Spinal cord (tissue), 10 donors: ENCODE results near the gene FCHSD1. TPM values are rescaled to one million over a fixed set of nuclear protein-coding genes. Genes with fewer than 3 reads are reported as not detected.
"Not testable (repeated sequence)": the region's sequence is repeated elsewhere in the genome, so short reads cannot be mapped to it uniquely, and the experiment has no call there.

ENCODE experiments used
- DNase-seq, 6 donors: peaks; one replicate each; pipeline versions ENCODE4 v3.0.0 to v3.0.0-alpha.2; 2013 to 2015; ENCODE audit warnings: low spot score in 6 of 6, low read depth in 4 of 6
- H3K27ac ChIP-seq: one replicate; pipeline ENCODE4 v1.5.1; 2013; ENCODE audit warnings: low read depth, low read length, control low read depth
- H3K27me3 ChIP-seq: one replicate; pipeline ENCODE4 v1.6.1; 2013; ENCODE audit warnings: low read length; ENCODE audit not compliant: control insufficient read depth, insufficient read depth
- H3K36me3 ChIP-seq: one replicate; pipeline ENCODE4 v1.6.1; 2013; ENCODE audit warnings: low read length; ENCODE audit not compliant: control insufficient read depth, insufficient read depth
- H3K4me1 ChIP-seq: one replicate; pipeline ENCODE4 v1.6.1; 2013; ENCODE audit warnings: low read length; ENCODE audit not compliant: control insufficient read depth, insufficient read depth
- H3K4me3 ChIP-seq: one replicate; pipeline ENCODE4 v1.5.1; 2013; ENCODE audit warnings: low read depth, low read length, control low read depth
- H3K9me3 ChIP-seq: one replicate; pipeline ENCODE4 v1.6.1; 2013; ENCODE audit warnings: low read length; ENCODE audit not compliant: control insufficient read depth, insufficient read depth
- WGBS: methylation state at CpG from one replicate; pipeline ENCODE4 v1.1.5; 2013; ENCODE audit warnings: missing lambda C conversion rate; ENCODE audit not compliant: insufficient coverage; 5-methylcytosine and 5-hydroxymethylcytosine counted together
- polyA plus RNA-seq, 2 donors: library from polyadenylated mRNA; unstranded; fragments of 120-200 nt; gene quantifications; one replicate each; pipeline ENCODE4 v1.2.1, GENCODE V29; 2013; ENCODE audit not compliant: insufficient read length in 2 of 2
- total RNA-seq, 2 donors: library from RNA; depleted of rRNA in 1 of 2; stranded (reverse); fragments of 120-200 nt in 1 of 2; fragments of >200 nt in 1 of 2; gene quantifications; one replicate each; pipeline versions ENCODE4 v1.2.3 to v1.2.4, GENCODE V29; 2013 to 2014
- donor health status: healthy.

The FCHSD1 gene
- total and polyA plus RNA-seq, 4 donors = 8.1 to 20.0 (median 13.3) TPM

- not testable (repeated sequence) for H3K9me3 ChIP-seq, H3K27me3 ChIP-seq, H3K27ac ChIP-seq, H3K36me3 ChIP-seq, H3K4me1 ChIP-seq, DNase-seq, H3K4me3 ChIP-seq
- WGBS = 96% methylated on average over 4 of the region's 7 CpGs
These were observed 41.3 kb downstream of the FCHSD1 start for GRCh38 chr5:141609921-141610320.

DNA sequence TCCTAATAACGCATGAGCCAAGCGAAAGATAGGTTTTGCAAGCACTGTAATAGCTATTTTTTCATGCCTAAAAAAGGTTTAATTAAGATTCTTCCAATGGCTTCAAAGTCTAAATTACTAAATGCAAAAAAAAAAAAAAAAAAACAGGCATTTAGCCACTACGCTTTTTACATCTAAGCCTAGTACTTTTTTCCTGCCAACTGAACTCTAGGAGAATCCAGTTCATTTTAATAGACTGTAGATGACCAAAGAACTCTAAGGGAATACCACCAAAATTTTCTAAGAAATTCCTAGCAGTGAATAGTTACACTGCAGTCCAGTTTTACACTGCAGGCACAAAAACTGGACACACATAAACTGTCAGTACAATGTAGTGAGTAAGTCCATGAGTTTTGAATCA lies 42.2 kb downstream of the FCHSD1 start:
- no peaks in the 10 kb centered on the region for H3K27me3 ChIP-seq
- no peaks in the 10 kb centered on the region for H3K9me3 ChIP-seq
- no CpG with 5 or more reads among the region's 3 CpGs for WGBS
- H3K27ac ChIP-seq = no peak overlapping the region
- no peak overlapping the region for H3K4me3 ChIP-seq
- no peaks in the 10 kb centered on the region for H3K36me3 ChIP-seq
- H3K4me1 ChIP-seq = no peaks in the 10 kb centered on the region
- no peak for DNase-seq

GRCh38 chr5:141608557-141608956 lies 42.7 kb downstream of the FCHSD1 start:
- Histone ChIP-seq H3K36me3 (no peaks in the 10 kb centered on the region), H3K4me3 (no peak overlapping the region), H3K27me3 (no peaks in the 10 kb centered on the region), H3K4me1 (no peaks in the 10 kb centered on the region), H3K27ac (no peak overlapping the region), H3K9me3 (no peaks in the 10 kb centered on the region)
- WGBS = no CpG with 5 or more reads among the region's 1 CpG
- DNase-seq = no peak

GRCh38 chr5:141608046-141608445 lies 43.2 kb downstream of the FCHSD1 start:
- DNase-seq = no peak
- WGBS = no CpG with 5 or more reads among the region's 2 CpGs
- no peak overlapping the region for H3K27ac ChIP-seq
- H3K4me1 ChIP-seq = no peaks in the 10 kb centered on the region
- no peaks in the 10 kb centered on the region for H3K36me3 ChIP-seq
- no peak overlapping the region for H3K4me3 ChIP-seq
- H3K27me3 ChIP-seq = no peaks in the 10 kb centered on the region
- H3K9me3 ChIP-seq = no peaks in the 10 kb centered on the region

GRCh38 chr5:141605523-141606277 lies 45.5 kb downstream of the FCHSD1 start:
- WGBS = 93% methylated on average over 6 of the region's 6 CpGs
- H3K27me3 ChIP-seq = no peaks in the 10 kb centered on the region
- H3K4me1 ChIP-seq = no peaks in the 10 kb centered on the region
- peak in 1 of 6 donors; percentile 17 for DNase-seq
- no peak overlapping the region for H3K4me3 ChIP-seq
- no peak overlapping the region for H3K27ac ChIP-seq
- H3K9me3 ChIP-seq = no peaks in the 10 kb centered on the region
- H3K36me3 ChIP-seq = no peaks in the 10 kb centered on the region

GRCh38 chr5:141603923-141604717 lies 47.1 kb downstream of the FCHSD1 start:
- Histone ChIP-seq H3K36me3 (no peaks in the 10 kb centered on the region), H3K27ac (peak overlapping the region; percentile 49), H3K4me1 (no peaks in the 10 kb centered on the region), H3K27me3 (no peaks in the 10 kb centered on the region), H3K9me3 (no peaks in the 10 kb centered on the region), H3K4me3 (no peak overlapping the region)
- 92% methylated on average over 3 of the region's 6 CpGs for WGBS
- peak in 1 of 6 donors; percentile 15 for DNase-seq

- no peak for DNase-seq
- no peaks in the 10 kb centered on the region for H3K4me1 ChIP-seq
- no peaks in the 10 kb centered on the region for H3K36me3 ChIP-seq
- no peak overlapping the region for H3K27ac ChIP-seq
- H3K4me3 ChIP-seq = no peak overlapping the region
- no CpG with 5 or more reads among the region's 1 CpG for WGBS
- H3K27me3 ChIP-seq = no peaks in the 10 kb centered on the region
- H3K9me3 ChIP-seq = no peaks in the 10 kb centered on the region
These were observed 48.6 kb downstream of the FCHSD1 start for GRCh38 chr5:141602606-141603005.

DNA sequence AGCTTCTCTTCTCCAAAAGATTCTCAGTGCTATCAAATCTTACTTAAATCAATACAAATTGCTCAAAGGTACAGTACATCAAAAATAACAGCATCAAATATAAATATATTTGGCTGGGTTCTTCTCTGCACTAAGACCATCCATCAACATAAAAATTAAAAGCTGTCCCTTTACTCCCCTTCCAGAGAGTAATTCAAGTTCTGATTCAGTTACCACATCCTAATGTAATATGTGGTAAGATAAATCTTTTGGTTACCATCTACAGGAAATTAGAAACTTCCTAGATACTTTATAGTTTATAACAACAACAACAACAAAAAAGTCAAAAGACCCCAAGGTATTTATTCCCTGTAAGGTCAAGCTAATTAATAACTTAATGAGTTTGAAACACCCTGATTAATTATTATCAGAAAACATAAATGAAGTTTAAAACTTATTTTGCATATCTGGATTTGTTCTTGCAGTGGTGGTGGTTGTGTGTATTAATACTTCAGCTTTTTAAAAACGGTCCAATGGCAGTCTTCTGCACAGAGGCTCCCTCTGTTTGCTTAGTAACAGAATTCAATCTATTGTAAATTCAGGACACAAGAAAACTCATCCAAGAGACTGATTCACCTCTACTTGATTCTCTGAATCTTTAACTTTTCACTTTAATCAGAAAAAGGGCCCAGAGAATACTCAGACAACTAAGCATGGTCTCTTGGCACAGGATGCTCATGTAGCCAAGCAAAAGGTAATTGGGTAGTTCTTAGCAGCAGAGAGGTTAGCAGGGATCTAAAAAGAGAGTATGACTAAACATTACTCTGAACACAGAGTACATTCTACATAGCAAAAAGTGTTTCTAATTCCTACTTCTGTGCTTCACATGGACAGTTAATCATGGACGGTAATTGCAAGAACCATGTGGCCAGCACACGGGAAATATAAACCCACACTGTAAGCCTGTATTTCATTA lies 52.5 kb downstream of the FCHSD1 start:
- DNase-seq = no peak
- H3K4me3 ChIP-seq = no peak overlapping the region
- H3K27ac ChIP-seq = no peak overlapping the region
- no peaks in the 10 kb centered on the region for H3K27me3 ChIP-seq
- no CpG with 5 or more reads among the region's 3 CpGs for WGBS
- no peaks in the 10 kb centered on the region for H3K9me3 ChIP-seq
- peaks cover 4% of the 10 kb centered on the region for H3K36me3 ChIP-seq
- no peaks in the 10 kb centered on the region for H3K4me1 ChIP-seq

DNA sequence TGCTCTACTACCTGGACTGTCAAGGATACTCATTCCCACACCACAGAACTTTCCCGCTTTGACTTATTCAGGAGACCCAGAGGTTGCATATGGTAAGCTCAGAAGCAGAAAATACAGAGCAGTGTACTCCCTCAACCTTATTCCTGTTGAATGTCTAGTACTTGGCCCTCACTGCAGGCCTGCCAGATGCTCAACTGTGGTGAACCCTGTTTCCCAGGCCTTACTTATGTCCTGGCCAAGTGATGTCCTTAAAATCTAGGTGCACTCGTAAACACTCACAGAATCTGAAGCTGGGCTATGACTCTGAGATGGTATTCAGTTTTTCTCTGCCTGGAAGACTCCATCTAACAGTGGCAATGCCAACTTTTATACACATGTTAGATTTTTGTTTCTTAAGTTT lies 53.4 kb downstream of the FCHSD1 start:
- WGBS = 80% methylated on average over 1 of the region's 2 CpGs

More for the DNA sequence above, 53.4 kb downstream of the FCHSD1 start:
- Histone ChIP-seq H3K27ac (no peak overlapping the region), H3K9me3 (no peaks in the 10 kb centered on the region), H3K36me3 (peaks cover 4% of the 10 kb centered on the region), H3K27me3 (no peaks in the 10 kb centered on the region), H3K4me1 (no peaks in the 10 kb centered on the region), H3K4me3 (no peak overlapping the region)
- DNase-seq = no peak
